ENCODE measurements around the gene AKNA. TPM values are rescaled to one million over a fixed set of nuclear protein-coding genes. Genes with fewer than 3 reads are reported as not detected.

AKNA gene
- polyA plus RNA-seq, 1 donor from 2014 or later: 1.2 TPM

DNA sequence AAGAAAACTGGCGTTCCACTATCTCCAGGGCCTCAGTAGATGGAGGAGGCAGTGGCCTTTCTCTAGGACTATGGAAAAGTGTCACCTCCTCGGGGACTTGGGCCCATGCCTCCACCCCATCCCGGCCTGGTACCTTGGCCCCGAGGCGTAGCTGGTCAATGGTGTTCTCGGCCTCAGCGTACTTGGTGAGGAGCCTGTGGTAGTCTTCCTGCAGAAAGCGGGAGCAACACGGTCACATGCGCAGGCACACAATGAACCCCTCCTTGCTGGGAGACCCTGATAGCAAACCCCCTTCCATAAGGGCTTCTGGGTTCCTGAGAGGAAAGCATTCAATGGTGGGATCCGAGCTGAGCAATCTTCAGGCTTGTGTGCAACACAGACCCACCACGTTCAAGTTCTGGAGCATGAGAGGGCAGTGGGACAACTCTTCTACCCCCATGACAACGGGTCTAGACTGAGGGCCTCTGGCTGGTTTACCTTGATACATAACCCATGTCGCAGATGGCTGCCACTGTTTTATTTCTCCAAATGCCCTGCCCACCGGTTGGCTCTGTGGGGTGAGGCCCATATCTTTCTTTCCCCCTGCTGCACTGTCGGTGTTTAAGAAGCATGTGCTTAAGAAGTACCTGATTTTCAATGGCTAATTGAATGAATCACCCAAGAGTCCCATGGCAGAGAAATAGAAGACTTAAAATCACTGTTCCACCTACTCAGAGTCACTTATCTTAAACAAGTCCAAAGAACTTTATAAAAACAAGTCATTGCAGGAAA is 13.6 kb downstream of the AKNA start:
- no peaks in the 10 kb centered on the region for H3K27me3 ChIP-seq (ENCODE audit: insufficient read depth, low read depth, low read length)
- H3K27ac ChIP-seq (ENCODE audit: low read length): no peak overlapping the region
- H3K79me2 ChIP-seq (replicated peaks; ENCODE audit: insufficient read depth, low read length): no peaks in the 10 kb centered on the region
- H4K20me1 ChIP-seq (ENCODE audit: insufficient read depth): no peaks in the 10 kb centered on the region
- H3K4me3 ChIP-seq (ENCODE audit: low read length): no peak overlapping the region
- H3K9me2 ChIP-seq (ENCODE audit: insufficient read depth, low read length): no peaks in the 10 kb centered on the region
- no peak overlapping the region for H3K9ac ChIP-seq (ENCODE audit: low read length)
- TF ChIP-seq TAF1 (IDR thresholded peaks at IDR 0.05; ENCODE audit: low read depth) (no peak), MXI1 (conservative IDR thresholded peaks at IDR 0.05; ENCODE audit: poor library complexity, severe bottlenecking) (no peak), SMC3 (conservative IDR thresholded peaks at IDR 0.05; ENCODE audit: poor library complexity) (no peak), POLR2AphosphoS5 (IDR thresholded peaks at IDR 0.05) (no peak), RAD21 (conservative IDR thresholded peaks at IDR 0.05) (no peak), EP300 (conservative IDR thresholded peaks at IDR 0.05; ENCODE audit: poor library complexity, severe bottlenecking) (no peak), EZH2 (IDR thresholded peaks at IDR 0.05; ENCODE audit: borderline replicate concordance, insufficient read depth, low read length, poor library complexity, severe bottlenecking) (no peak)
- TF ChIP-seq, protein P1, sequence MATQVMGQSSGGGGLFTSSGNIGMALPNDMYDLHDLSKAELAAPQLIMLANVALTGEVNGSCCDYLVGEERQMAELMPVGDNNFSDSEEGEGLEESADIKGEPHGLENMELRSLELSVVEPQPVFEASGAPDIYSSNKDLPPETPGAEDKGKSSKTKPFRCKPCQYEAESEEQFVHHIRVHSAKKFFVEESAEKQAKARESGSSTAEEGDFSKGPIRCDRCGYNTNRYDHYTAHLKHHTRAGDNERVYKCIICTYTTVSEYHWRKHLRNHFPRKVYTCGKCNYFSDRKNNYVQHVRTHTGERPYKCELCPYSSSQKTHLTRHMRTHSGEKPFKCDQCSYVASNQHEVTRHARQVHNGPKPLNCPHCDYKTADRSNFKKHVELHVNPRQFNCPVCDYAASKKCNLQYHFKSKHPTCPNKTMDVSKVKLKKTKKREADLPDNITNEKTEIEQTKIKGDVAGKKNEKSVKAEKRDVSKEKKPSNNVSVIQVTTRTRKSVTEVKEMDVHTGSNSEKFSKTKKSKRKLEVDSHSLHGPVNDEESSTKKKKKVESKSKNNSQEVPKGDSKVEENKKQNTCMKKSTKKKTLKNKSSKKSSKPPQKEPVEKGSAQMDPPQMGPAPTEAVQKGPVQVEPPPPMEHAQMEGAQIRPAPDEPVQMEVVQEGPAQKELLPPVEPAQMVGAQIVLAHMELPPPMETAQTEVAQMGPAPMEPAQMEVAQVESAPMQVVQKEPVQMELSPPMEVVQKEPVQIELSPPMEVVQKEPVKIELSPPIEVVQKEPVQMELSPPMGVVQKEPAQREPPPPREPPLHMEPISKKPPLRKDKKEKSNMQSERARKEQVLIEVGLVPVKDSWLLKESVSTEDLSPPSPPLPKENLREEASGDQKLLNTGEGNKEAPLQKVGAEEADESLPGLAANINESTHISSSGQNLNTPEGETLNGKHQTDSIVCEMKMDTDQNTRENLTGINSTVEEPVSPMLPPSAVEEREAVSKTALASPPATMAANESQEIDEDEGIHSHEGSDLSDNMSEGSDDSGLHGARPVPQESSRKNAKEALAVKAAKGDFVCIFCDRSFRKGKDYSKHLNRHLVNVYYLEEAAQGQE (IDR thresholded peaks at IDR 0.05; ENCODE audit: borderline replicate concordance): no peak
- TF ChIP-seq, protein P2, sequence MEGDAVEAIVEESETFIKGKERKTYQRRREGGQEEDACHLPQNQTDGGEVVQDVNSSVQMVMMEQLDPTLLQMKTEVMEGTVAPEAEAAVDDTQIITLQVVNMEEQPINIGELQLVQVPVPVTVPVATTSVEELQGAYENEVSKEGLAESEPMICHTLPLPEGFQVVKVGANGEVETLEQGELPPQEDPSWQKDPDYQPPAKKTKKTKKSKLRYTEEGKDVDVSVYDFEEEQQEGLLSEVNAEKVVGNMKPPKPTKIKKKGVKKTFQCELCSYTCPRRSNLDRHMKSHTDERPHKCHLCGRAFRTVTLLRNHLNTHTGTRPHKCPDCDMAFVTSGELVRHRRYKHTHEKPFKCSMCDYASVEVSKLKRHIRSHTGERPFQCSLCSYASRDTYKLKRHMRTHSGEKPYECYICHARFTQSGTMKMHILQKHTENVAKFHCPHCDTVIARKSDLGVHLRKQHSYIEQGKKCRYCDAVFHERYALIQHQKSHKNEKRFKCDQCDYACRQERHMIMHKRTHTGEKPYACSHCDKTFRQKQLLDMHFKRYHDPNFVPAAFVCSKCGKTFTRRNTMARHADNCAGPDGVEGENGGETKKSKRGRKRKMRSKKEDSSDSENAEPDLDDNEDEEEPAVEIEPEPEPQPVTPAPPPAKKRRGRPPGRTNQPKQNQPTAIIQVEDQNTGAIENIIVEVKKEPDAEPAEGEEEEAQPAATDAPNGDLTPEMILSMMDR (IDR thresholded peaks at IDR 0.05; ENCODE audit: poor library complexity, severe bottlenecking): no peak
- H3K9me3 ChIP-seq (ENCODE audit: low read length): no peaks in the 10 kb centered on the region
- H3K36me3 ChIP-seq (ENCODE audit: insufficient read depth, low read length): no peaks in the 10 kb centered on the region
- no peak overlapping the region for H2AFZ ChIP-seq (ENCODE audit: low read depth, low read length)
- H3F3A ChIP-seq (ENCODE audit: insufficient read depth, low read length, poor library complexity, severe bottlenecking): no peaks in the 10 kb centered on the region
- H3K4me2 ChIP-seq (ENCODE audit: low read length): no peak overlapping the region

DNA sequence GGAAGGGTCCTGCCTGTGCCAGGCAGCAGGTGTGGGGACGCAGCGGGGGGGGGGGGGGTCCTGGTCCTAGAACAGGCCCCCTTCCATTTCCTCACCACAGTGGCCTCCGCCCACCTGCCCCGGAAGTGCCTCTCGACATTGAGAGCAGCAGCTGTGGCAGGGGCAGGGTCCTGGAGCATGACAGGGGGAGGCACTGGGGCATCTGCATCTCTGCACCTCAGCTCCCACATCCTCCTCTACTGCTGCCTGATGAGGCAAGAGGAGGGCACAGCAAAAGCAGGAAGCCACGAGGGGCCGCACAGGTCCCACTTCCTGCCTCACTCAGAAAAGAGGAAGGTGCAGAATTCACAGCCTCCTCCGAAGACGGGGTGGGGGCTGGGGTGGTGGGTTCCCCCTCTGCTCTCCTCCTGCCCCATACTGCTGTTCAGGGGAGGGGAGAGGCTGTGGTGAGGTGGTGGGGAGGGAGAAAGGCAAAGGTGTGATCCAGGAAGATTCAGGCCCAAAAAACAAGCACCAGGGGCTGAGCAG is 14.8 kb downstream of the AKNA start:
- H3K27ac ChIP-seq (ENCODE audit: low read length): no peak overlapping the region
- H3K9me2 ChIP-seq (ENCODE audit: insufficient read depth, low read length): no peaks in the 10 kb centered on the region
- no peaks in the 10 kb centered on the region for H3F3A ChIP-seq (ENCODE audit: insufficient read depth, low read length, poor library complexity, severe bottlenecking)
- H3K36me3 ChIP-seq (ENCODE audit: insufficient read depth, low read length): no peaks in the 10 kb centered on the region
- TF ChIP-seq POLR2AphosphoS5 (IDR thresholded peaks at IDR 0.05): no peak
- no peaks in the 10 kb centered on the region for H3K79me2 ChIP-seq (replicated peaks; ENCODE audit: insufficient read depth, low read length)
- no peaks in the 10 kb centered on the region for H4K20me1 ChIP-seq (ENCODE audit: insufficient read depth)
- no peak overlapping the region for H3K9ac ChIP-seq (ENCODE audit: low read length)
- no peak overlapping the region for H3K4me2 ChIP-seq (ENCODE audit: low read length)
- no peak overlapping the region for H2AFZ ChIP-seq (ENCODE audit: low read depth, low read length)
- no peak overlapping the region for H3K4me3 ChIP-seq (ENCODE audit: low read length)
- no peaks in the 10 kb centered on the region for H3K27me3 ChIP-seq (ENCODE audit: insufficient read depth, low read depth, low read length)
- no peaks in the 10 kb centered on the region for H3K9me3 ChIP-seq (ENCODE audit: low read length)
